Endothelial cell (in vitro differentiated cells): ENCODE data around the gene KIF5B. TPM values are rescaled to one million over a fixed set of nuclear protein-coding genes. Genes with fewer than 3 reads are reported as not detected.
"Not testable (repeated sequence)": the region's sequence is repeated elsewhere in the genome, so short reads cannot be mapped to it uniquely, and the experiment has no call there.

Source experiments
- DNase-seq: peaks from one replicate; pipeline ENCODE4 v3.0.0; 2021; ENCODE audit warnings: low spot score
- H3K27ac Mint-ChIP-seq: one replicate; pipeline ENCODE4 v1.8.0; 2021; ENCODE audit warnings: mixed read lengths, inconsistent platforms; ENCODE audit not compliant: unreplicated experiment
- H3K27me3 Mint-ChIP-seq: one replicate; pipeline ENCODE4 v1.8.0; 2021; ENCODE audit warnings: mild to moderate bottlenecking, moderate library complexity, mixed read lengths, inconsistent platforms; ENCODE audit not compliant: unreplicated experiment
- H3K36me3 Mint-ChIP-seq: one replicate; pipeline ENCODE4 v1.8.0; 2021; ENCODE audit warnings: mild to moderate bottlenecking, low read depth, mixed read lengths, inconsistent platforms; ENCODE audit not compliant: unreplicated experiment
- H3K4me1 Mint-ChIP-seq: one replicate; pipeline ENCODE4 v1.8.0; 2021; ENCODE audit warnings: mild to moderate bottlenecking, mixed read lengths, inconsistent platforms; ENCODE audit not compliant: unreplicated experiment
- H3K4me3 Mint-ChIP-seq: one replicate; pipeline ENCODE4 v1.8.0; 2021; ENCODE audit warnings: mild to moderate bottlenecking, mixed read lengths, inconsistent platforms; ENCODE audit not compliant: unreplicated experiment
- H3K9me3 Mint-ChIP-seq: one replicate; pipeline ENCODE4 v1.8.0; 2021; ENCODE audit warnings: mixed read lengths, inconsistent platforms; ENCODE audit not compliant: unreplicated experiment
- CTCF ChIP-seq: fragments of 200-600 bp; sonication (generic); IDR thresholded peaks from one replicate; pipeline ENCODE4 v1.5.0; 2021; ENCODE audit warnings: antibody characterized with exemption; ENCODE audit not compliant: unreplicated experiment
- total RNA-seq: library from RNA; stranded (reverse); fragmentation: NEBNext Ultra II Directional; extraction: Animal tissue kit (Norgen Biotek cat#: 25700); gene quantifications from one replicate; pipeline ENCODE4 v1.2.1, GENCODE V29; 2021; ENCODE audit not compliant: unreplicated experiment

KIF5B gene
- total RNA-seq, 1 donor from 2014 or later, result 102 TPM

- Mint-ChIP-seq H3K27me3 (peaks cover 4% of the 10 kb centered on the region), H3K4me1 (peaks cover 2% of the 10 kb centered on the region), H3K4me3 (no peak overlapping the region), H3K27ac (no peak overlapping the region), H3K36me3 (no peaks in the 10 kb centered on the region), H3K9me3 (no peaks in the 10 kb centered on the region)
- no peak for TF ChIP-seq CTCF
- no peak for DNase-seq
These were observed 47.5 kb upstream of the KIF5B start for GRCh38 chr10:32103721-32104120.

- not testable (repeated sequence) for H3K9me3 Mint-ChIP-seq, H3K36me3 Mint-ChIP-seq, DNase-seq, H3K4me3 Mint-ChIP-seq, H3K27me3 Mint-ChIP-seq, H3K27ac Mint-ChIP-seq, H3K4me1 Mint-ChIP-seq
These were observed 42.5 kb upstream of the KIF5B start for GRCh38 chr10:32098566-32099259.

GRCh38 chr10:32095116-32095733 is 39.0 kb upstream of the KIF5B start:
- no peak for TF ChIP-seq CTCF
- no peaks in the 10 kb centered on the region for H3K27me3 Mint-ChIP-seq
- H3K4me1 Mint-ChIP-seq, result no peaks in the 10 kb centered on the region
- no peak overlapping the region for H3K27ac Mint-ChIP-seq
- no peaks in the 10 kb centered on the region for H3K36me3 Mint-ChIP-seq
- H3K9me3 Mint-ChIP-seq, result no peaks in the 10 kb centered on the region
- DNase-seq, result no peak
- no peak overlapping the region for H3K4me3 Mint-ChIP-seq

GRCh38 chr10:32093650-32094049 is 37.4 kb upstream of the KIF5B start:
- Mint-ChIP-seq H3K27ac (no peak overlapping the region), H3K4me3 (no peak overlapping the region), H3K36me3 (no peaks in the 10 kb centered on the region), H3K9me3 (no peaks in the 10 kb centered on the region), H3K27me3 (no peaks in the 10 kb centered on the region), H3K4me1 (no peaks in the 10 kb centered on the region)
- DNase-seq, result no peak
- TF ChIP-seq CTCF, result no peak

GRCh38 chr10:32091046-32091445 is 34.8 kb upstream of the KIF5B start:
- Mint-ChIP-seq H3K4me1 (no peaks in the 10 kb centered on the region), H3K27me3 (no peaks in the 10 kb centered on the region), H3K27ac (no peak overlapping the region), H3K4me3 (no peak overlapping the region), H3K36me3 (no peaks in the 10 kb centered on the region), H3K9me3 (no peaks in the 10 kb centered on the region)
- no peak for DNase-seq
- no peak for TF ChIP-seq CTCF
